ENCODE measurements around the gene NCBP3.
"Not testable (repeated sequence)": the region's sequence is repeated elsewhere in the genome, so short reads cannot be mapped to it uniquely, and the experiment has no call there.

NCBP3 gene

DNA sequence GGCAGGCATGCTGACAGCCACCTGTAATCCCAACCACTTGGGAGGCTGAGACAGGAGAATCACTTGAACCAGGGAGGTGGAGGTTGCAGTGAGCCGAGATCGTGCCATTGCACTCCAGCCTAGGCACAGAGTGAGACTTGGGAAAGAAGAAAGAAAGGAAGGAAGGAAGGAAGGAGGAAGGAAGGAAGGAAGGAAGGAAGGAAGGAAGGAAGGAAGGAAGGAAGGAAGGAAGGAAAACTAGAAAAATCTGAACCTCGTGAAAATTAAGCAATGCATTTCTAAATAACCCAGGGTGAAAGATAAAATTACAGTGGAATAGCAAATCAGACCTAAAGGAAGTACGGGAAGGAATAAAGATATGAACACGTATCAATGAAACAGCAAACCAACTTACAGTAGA, 60.7 kb downstream of the NCBP3 start:
- not testable (repeated sequence) for DNase-seq

DNA sequence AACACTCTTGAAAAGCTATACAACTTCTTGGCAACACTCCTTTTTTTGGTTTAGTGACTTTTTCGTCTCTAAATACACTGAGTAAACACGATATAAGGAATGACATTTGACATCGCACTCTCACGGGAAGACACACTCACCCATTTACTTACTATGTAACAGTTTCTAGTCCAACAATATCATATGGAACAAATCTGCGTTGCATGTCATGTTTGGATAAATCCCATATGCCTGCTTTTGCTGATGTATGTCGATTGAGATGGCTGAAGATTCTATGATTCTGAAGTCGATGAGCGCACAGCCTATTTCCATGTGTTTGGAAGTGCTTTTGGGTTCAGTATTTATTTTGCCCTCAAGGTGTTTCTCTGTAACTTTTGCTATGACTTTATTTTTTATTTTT, 63.3 kb downstream of the NCBP3 start:
- no peak for DNase-seq

DNA sequence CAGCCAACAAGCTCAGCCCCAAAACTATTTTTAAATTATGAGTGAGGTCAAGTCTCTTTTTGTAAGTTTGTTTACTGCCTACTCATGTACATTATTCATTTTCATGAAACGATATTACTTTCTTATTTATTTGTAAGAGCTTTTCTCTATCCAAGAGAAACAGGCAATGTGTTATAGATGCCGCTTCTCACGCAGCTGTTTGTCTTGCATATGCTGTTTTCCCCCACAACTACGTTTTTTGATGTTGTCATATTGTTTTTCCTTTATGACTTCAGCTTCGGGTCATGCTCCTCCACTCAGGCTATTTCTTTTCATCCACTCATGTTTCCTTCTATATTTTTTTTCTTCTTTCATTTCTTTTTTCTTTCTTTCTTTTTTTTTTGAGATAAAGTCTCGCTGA, 65.1 kb downstream of the NCBP3 start:
- no peak for DNase-seq

DNA sequence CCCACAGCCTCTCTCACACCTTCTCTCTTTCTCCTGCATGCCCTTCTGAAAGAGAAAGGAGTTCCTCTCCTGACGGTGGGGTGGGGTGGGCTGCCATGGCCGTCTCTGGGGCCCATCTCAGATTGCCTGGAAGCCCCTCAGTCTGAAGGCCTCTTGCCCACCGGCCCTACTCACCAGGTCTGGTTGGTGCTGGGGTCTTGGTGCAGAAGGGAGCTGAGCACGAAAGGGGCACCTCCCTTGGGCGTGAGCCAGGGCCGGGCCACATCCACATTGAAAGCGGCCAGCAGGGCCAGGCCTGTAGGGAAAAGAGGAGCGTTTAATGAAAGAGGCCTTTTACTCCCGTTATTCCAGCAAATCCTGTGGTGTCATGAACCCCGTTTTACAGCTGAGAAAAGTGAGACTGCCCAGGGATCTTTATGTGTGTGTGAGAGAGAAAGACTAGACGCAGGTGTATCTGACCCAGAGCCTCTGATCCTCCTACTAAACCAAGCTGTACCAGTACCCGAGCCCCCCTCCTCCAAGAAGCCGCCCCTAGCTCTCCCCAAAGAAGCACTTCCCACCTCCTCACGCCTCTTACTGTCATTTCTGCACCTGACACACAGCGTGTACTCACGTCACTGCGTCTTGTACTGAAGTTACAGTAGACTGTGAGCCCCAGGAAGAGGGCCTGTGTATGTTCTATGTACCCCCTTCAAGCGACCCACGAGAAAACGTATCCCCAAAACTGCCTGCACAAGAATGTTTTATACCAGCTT, 68.5 kb downstream of the NCBP3 start:
- no peak for DNase-seq

DNA sequence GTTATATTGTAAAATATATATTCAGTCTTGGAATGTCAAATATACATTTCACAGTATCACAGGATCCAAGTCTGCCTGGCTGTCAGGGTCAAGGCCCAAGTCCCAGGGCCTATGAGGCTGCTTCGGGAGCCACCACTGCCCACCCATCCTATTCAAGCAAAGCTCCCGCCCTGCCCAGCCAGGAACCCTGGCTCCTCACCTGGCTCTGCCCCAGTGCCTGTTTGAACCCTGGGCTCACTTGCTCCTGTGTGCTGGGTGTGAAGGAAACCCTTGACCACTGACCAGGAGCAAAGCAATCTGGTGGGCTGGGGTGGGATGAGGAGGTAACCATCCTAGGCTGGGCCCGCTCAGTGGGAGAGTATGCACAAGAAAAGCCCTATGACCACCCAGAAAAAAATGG, 72.1 kb downstream of the NCBP3 start:
- DNase-seq: no peak

DNA sequence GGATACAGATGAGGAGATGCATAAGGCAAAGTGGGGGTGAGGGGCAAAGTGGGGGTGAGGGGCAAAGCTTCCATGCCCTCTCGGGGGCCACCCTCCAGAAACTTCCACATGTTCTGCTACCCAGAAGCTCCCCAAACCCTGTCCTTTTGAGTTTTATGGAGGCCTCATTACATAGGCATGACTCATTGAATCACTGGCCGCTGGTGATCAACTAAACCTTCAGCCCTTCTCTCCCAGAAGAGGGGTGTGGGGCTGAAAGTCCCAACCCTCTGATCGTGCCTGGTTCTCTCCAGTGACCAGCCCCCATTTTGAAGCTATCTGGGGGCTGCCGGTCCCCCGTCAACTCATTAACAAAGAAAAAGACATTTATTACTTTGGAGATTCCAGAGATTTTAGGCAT, 72.5 kb downstream of the NCBP3 start:
- DNase-seq: peak; percentile 66

DNA sequence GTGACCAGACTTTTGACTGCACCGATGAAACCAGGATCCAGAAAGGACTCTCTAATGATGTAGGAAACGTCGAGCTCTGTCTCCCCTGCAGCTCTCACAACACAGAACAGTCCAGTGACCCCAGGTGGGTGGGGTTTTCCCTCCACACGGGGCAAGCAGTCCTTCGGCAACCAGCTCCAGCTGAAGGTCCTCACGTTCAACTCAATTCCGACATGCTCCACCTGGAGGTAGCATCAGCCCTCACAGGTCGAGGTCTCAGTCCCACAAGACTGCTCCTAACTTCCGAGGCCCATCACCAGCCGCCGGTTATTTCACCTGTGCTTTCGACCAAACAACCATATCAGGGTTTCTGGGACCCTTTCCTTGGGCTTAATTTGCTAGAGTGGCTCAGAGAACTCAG, 73.3 kb downstream of the NCBP3 start:
- DNase-seq: no peak

DNA sequence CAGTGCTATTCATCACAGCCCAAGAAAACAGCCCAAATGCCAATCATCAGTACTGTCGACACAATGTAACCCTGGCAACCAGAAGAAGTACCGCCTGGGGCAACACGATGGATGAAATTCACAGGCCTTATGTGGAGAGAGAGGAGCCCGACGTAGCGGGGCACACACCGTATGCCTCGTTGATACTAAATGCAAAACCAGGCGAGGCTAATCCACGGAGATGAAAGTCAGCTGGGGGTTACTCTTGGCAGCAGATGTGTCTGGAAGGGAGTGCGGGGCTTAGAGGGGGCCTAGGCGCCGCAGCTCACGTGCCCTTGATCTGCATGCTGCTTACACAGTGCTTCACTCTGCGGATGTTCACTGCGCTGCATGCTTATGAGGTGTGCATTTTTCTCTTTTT, 74.9 kb downstream of the NCBP3 start:
- DNase-seq: no peak

DNA sequence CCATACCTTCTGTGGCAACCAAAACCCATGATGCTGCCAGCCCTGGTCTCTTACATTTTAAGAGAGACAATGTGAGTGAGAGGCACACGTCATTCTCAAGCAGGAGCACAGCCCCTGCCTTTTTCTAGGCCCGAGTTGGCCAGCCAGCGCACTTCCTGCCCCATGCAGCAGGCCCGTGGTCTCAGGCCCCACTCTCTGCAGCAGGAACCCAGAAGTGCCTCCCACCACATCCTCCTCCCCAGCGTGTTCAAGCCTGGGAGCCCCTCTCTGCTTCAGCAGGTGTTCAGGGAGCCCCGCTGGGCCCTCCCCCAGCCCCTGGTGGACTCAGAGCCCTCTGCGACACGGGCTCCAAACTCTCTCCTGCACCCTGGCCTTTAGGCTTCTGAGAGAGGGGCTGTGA, 75.6 kb downstream of the NCBP3 start:
- DNase-seq: no peak

DNA sequence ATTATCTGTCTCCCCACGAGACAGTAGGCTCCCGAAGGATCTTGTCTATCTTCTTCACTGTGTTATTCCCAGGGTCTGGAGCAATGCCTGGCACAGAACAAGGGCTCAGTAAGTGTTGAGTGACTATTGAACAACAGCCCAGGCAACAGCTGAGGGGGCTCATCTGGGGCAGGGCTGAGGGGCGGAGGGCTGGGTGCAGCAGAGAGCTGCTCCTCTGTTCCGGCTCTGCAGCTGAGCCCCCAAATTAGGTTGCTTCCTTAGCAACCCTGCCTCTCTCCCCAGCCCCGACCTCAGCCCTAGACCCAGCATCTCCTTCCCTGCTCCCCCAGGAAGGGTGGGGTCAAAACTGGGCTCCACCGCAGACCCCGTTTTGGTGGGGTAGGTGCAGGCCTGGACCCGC, 77.3 kb downstream of the NCBP3 start:
- DNase-seq: no peak

DNA sequence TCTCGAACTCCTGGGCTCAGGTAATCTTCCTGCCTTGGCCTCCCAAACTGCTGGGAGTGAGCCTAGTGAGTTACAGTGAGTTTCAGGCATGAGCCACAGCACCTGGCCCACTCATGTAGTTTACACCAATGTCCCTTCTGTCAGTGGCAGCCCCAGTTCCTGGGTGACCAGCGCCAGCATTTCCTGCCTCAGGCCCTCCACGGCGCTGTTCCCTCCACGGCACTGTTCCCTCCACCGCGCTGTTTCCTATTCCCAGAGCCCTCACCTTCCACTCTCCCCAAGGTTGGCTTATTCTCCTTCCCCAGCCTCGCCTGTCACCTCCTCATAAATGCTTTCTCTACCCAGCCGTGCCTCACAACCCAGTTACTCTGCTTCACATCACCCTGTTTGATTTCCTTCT, 77.7 kb downstream of the NCBP3 start:
- DNase-seq: no peak

DNA sequence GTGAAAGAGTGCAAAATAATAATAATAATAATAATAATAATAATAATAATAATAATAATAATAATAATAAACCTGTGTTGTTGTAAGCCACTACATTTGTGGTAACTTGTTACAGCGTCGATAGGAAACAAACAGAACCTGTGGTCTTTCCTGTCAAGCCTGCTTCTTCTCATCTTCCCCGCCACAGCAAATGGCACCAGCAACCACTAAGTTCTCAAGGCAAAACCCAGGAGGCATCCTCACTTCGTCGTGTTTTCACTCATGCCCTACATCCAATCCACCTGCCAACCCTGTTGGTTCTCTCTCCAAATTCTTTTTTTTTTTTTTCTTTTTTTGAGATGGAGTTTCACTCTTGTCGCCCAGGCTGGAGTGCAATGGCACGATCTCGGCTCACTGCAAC, 79.3 kb downstream of the NCBP3 start:
- DNase-seq: no peak

DNA sequence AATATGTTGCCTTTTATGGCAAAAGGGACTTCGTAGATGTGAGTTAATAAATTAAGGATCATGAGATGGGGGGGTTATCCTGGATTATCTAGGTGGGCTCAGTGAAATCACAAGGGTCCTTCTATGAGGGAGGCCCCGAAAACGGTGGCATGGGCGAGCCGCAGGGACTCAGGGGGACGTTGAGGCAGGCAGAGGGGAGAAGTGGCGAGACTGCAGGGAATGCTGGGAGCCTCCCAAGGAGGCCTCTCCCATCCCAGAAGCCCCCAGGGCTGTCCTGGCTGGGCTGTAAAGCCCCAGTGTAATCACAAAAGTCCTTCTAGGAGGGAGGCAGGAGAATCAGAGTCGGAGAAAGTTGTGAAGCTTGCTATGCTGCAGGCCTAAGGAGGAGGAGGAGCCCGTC, 80.1 kb downstream of the NCBP3 start:
- DNase-seq: no peak

DNA sequence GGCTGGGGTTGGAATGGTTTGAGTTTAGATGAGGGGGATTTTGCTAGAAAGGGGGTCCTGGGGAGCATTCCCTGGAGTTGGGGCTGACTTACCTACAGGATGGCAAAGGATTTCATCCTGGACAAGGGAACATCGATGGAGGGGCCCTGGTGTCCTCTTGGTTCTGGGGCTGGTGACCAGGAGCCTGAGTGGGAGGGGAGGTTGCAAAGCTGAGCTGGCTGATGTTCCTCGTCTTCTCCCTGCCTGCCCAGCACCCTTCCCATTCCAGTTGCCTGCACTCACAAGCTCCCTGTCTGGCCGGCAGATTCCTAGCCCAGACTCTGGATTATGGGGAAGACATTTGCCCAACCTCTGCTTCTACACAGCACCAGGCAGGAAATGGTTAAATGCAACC, 82.3 kb downstream of the NCBP3 start:
- DNase-seq: no peak

DNA sequence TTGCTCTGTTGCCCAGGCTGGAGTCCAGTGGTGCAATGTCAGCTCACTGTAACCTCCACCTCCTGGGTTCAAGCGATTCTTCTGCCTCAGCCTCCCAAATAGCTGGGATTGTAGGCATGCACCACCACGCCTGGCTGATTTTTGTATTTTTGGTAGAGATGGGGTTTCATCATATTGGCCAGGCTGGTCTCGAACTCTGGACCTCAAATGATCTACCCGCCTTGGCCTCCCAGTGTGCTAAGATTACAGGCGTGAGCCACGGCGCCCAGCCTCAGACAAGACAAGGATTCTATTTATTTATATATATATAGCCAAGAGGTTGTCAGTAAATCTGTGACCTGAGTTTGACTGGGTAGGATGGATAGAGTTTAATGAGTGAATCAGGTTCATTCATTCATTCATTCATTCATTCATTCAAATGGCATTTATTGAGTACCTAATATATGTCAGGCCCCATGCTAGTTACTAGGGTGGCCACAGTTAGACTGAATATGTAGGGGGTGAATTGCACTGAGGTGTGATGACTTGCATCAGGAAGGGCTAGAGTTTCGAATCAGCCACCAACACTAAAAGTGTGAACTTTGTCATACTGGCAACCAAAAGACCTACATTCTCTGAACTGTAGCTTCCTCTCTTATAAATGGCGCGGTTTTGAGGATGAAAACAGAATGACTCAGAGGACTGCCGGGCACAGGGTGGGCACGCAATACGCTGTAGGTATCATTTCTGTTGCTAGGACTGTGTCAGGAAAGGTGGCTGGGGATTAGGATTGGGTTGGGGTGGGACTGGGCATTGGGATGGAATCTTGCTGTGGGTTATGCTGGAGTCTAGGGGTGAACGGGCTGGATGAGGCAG, 82.9 kb downstream of the NCBP3 start:
- DNase-seq: no peak

DNA sequence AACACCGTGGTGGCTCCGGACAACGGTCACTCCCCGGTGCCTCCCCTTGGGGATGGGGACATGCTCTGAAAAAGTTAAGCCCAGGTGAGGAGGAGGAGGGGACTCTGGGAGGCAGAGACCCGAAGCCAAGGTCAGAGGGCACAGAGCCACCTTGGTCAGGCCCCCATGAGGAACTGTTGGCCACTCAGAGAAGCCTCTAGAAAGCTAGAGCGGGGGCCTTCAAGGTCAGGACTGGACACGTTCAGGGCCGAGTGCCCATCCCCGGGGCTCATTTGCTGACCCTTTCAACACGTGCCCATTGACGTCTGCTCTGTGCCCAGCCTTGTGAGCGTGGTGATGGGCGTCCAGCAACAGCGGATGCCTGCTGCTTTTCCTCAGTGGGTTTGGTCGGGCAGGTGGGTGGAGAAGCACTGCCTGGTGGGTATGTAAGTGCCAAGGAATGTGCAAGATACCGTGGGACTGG, 84.1 kb downstream of the NCBP3 start:
- DNase-seq: no peak

DNA sequence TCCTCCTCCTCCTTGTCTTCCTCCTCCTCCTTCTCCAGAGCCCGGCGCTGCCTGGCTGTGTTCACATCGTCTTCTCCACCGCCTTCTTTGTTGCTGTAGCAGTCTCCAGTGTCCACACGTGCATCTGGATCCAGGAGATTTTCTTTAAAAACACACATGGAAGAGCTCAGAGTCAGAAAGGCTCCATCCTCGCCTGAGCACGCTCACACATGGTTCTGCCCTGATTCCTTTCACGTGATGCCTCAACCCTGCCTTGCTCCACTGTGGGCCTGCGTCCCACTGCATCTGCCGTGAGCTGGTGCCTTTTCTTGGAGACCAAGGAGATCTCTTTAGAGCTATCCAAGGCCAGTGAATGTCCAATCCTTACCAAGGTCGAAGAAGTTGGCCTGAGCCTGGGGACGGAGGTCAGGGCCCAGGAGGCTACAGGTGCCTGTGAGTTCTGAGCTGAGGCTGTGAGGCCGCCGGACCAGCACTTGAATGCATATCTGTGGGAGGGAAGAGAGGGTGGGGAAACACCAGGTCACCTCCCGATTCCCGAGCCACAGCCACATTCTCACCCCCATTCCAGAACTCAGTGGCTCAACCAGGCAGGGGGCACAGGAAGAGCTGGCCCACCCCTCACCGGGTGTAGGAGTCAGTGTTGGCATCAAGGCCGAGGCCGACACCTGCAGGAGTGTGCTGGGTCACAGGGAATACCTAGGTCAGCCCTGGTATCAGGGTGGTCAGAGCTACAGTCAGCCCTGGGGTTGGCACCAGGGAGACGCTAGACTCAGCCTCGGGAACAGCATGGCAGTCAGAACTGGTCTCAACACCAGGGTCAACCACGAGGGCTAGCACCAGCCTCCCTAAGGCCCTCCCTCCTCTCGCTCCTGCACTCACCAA, 84.8 kb downstream of the NCBP3 start:
- DNase-seq: no peak

DNA sequence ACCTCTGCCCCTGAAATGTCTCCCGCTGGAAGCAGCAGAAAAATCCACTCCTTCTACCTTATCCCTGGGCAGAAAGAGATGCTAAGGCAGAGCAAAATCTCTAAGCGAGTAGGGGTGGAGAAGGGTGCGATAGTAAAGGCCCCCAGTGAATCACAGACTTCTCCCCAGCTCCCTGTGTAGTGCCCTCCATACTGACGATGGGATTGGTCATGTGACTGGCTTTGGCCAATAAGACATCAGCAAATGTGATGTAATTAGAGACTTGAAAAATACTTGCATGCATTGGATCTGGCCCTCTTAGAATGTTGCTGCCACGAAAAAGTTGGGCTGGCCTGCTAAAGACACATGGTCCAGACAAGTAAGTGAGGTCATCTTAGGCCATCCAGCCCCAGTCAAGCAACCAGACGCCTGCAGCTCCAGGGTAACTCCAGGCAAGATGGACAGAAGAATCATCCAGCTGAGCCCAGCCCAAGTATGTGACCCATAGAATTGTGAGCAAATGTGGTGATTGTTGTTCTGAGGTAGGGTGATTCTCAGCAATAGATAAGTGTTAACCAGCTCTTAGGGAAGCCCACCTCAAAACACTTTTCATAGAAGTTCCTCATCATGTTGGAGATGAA, 86.3 kb downstream of the NCBP3 start:
- no peak for DNase-seq

DNA sequence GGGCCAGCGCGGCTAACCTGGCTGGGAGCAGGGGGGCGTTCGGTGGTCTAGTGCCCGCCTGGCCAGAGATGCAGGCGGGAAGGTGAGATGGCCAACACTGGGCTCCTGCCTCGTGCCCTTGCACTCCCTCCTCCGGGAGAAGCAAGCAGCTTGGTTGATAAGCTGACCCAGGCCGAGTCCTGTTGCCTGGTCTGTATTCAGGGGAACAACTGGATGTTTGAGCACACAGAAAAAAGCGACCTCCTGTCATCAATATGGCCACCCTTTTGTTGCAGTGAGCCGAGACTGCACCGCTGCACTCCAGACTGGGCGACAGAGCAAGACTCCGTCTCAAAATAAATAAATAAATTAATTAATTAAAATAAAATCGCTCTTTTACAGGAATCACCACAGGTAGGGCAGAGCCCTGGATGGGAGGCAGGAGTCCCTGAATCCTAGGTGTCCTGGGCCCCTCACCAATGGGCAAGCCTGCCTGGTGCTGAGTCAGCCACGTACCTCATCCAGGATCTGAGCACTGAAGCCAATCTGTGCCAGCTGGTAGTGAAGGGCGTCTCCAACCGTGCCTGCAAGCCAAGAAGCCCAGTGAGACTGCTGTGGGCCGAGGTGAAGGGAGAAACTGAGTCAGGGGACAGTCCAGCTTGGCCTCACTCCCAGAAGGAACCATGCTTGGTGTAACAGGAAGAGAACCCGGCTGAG, 90.6 kb downstream of the NCBP3 start:
- DNase-seq: no peak

DNA sequence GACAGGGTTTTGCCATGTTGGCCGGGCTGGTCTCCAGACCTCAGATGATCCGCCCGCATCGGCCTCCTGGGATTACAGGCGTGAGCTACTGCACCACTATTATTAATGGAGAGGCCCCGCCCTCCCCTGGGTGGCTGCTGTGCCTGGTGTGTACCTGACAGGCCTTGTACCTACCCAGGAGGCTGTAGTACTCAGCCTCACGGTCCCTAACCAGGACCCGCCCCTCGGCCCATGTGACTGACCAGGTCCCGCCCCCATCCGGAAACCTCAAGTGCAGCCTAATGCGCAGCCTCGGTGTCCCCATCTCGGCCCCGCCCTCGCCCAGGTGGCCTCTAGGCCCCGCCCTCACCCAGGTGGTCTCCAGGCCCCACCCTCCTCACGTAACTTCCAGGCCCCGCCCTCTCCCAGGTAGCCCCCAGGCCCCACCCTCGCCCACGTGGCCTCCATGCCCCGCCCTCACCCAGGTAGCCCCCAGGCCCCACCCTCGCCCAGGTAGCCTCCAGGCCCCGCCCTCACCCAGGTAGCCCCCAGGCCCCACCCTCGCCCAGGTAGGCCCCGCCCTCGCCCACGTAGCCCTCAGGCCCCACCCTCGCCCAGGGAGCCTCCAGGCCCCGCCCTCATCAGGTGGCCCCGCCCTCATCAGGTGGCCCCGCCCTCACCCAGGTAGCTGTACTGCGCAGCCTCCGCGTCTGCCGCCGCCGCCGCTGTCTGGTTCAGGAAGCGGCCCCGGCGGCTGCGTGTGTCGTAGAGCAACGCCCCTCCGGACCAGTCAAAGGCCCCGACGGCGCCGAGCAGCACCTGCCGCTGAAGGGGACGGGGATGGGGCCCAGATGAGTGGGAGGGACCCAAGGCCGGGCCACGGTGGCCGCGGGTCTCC, 91.3 kb downstream of the NCBP3 start:
- DNase-seq: no peak

DNA sequence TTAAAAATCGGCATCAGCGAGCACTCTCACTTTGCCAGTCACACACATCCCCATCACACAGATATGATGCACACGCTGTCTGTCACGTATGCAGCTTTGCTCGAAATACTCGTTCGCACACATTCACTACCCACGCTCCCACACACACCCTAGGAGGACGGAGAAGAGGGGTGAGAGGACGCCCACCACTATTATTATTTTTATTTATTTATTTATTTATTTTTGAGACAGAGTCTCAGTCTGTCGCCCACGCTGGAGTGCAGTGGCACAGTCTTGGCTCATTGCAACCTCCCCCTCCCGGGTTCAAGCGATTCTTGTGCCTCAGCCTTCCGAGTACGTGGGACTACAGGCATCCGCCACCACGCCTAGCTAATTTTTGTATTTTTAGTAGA, 92.0 kb downstream of the NCBP3 start:
- DNase-seq: no peak
